Measurements from ENCODE around the gene KIFC1. TPM values are rescaled to one million over a fixed set of nuclear protein-coding genes. Genes with fewer than 3 reads are reported as not detected.

KIFC1 gene
- total and polyA plus RNA-seq, 2 of the 4 experiments (the other 2 are of a cell fraction) = 33.9 to 40.6 TPM

GRCh38 chr6:33424855-33425667 is 33.4 kb downstream of the KIFC1 start:
- H2AK9ac ChIP-seq (replicated peaks; ENCODE audit: low read depth, low read length, poor library complexity) = peak overlapping the region; percentile 99
- 11% methylated on average over 8 of the region's 12 CpGs; no CpG with 5 or more reads in 1 of the 2 experiments for WGBS, 2 experiments (ENCODE audit: extremely low coverage in 2 of 2, insufficient read length in 1 of 2)
- ChIA-PET CTCF (interaction anchor here (1.1 to 1.4 kb wide), 2 partner anchors 11 to 25 kb away, joined by 3 read pairs; no protein-coding TSS in a partner anchor), POLR2A (ENCODE audit: unreplicated experiment) (no interaction called here)
- ATAC-seq (ENCODE audit: low read depth) = no peak; the same call in 1 of the 2 replicates
- no peak overlapping the region for H2BK20ac ChIP-seq (ENCODE audit: low read depth, low read length)
- no peak overlapping the region; the same call in 2 of the 3 replicates for H2BK15ac ChIP-seq (ENCODE audit: low read depth, low read length)
- H2BK120ac ChIP-seq (ENCODE audit: low read depth, low read length) = peak overlapping the region; percentile 68
- peak overlapping the region; percentile 86 for H2AFZ ChIP-seq (replicated peaks; ENCODE audit: low read length, poor library complexity)
- H3K18ac ChIP-seq (ENCODE audit: low read depth, low read length) = peak overlapping the region; percentile 38
- TF ChIP-seq POLR2A (IDR thresholded peaks at IDR 0.05; ENCODE audit: low read depth, low read length) (no peak), ELK1 (IDR thresholded peaks at IDR 0.05; ENCODE audit: borderline replicate concordance, low read depth, low read length) (no peak), SMC3 (IDR thresholded peaks at IDR 0.05; ENCODE audit: low read depth, low read length) (no peak), BHLHE40 (IDR thresholded peaks at IDR 0.05; ENCODE audit: low read depth, low read length) (no peak)
- peak overlapping the region; percentile 79 for H3K4ac ChIP-seq (ENCODE audit: low read depth, low read length)
- peak overlapping the region; percentile 56 for H3K4me3 ChIP-seq (ENCODE audit: insufficient read depth, low read depth, low read length)
- peak overlapping the region; percentile 66 for H3K23ac ChIP-seq (ENCODE audit: low read depth, low read length)
- H3K4me1 ChIP-seq (ENCODE audit: control insufficient read depth, insufficient read depth, low read length) = peaks cover 31% of the 10 kb centered on the region
- H2BK5ac ChIP-seq (ENCODE audit: low read depth, low read length, poor library complexity, severe bottlenecking) = peak overlapping the region; percentile 93
- H4K8ac ChIP-seq (ENCODE audit: low read depth in 2 of 2, low read length in 2 of 2) = peak overlapping the region; percentile 94 to 99
- intact Hi-C loops (cut with micrococcal nuclease) (loop anchor here (1.0 kb wide), 1 partner anchor 34 kb away; the partner anchor contains the start of gene KIFC1), in situ Hi-C loops (cut with MboI; ENCODE audit: low sequenced_read_pairs) (no loop called here), dilution Hi-C loops (cut with HindIII; ENCODE audit: low sequenced_read_pairs, unreplicated experiment) (no loop called here)
- peaks cover 22% of the 10 kb centered on the region for H4K20me1 ChIP-seq (ENCODE audit: insufficient read depth, low read length)
- peak overlapping the region; percentile 86 for H3K4me2 ChIP-seq (ENCODE audit: low read depth, low read length)
- peaks cover 26% of the 10 kb centered on the region for H3K9me1 ChIP-seq (ENCODE audit: insufficient read depth, low read length)
- peak overlapping the region; percentile 89 for H4K91ac ChIP-seq (ENCODE audit: insufficient read depth, low read depth, low read length)
- BruUV-seq (replicated peaks) = no TSS peak
- peak overlapping the region; percentile 91 for H3K27ac ChIP-seq (ENCODE audit: insufficient read depth, low read length)
- DNase-seq = no peak
- peak overlapping the region; percentile 45 for H4K5ac ChIP-seq (ENCODE audit: low read depth, low read length)
- peak overlapping the region; percentile 96 for H3K56ac ChIP-seq (ENCODE audit: extremely low read depth, insufficient read depth, low read length)
- H3K36me3 ChIP-seq (ENCODE audit: control insufficient read depth, insufficient read depth, low read length) = peaks cover 17% of the 10 kb centered on the region
- peak overlapping the region; percentile 85 for H3K14ac ChIP-seq (replicated peaks; ENCODE audit: low read depth, low read length)
- no peaks in the 10 kb centered on the region for H3K27me3 ChIP-seq (ENCODE audit: control insufficient read depth, insufficient read depth, low read length)
- H3K9ac ChIP-seq (ENCODE audit: low read depth, low read length) = peak overlapping the region; percentile 89
- peaks cover 23 to 90% of the 10 kb centered on the region in 2 experiments for H3K79me1 ChIP-seq (ENCODE audit: low read depth in 1 of 2, low read length in 2 of 2)
- H3K9me3 ChIP-seq (ENCODE audit: control insufficient read depth, insufficient read depth, low read length) = no peaks in the 10 kb centered on the region
- peak overlapping the region; percentile 95 for H2AK5ac ChIP-seq (ENCODE audit: low read depth, low read length)
